Endothelial cell of umbilical vein (primary cell): ENCODE results near the gene ABCC10. TPM values are rescaled to one million over a fixed set of nuclear protein-coding genes. Genes with fewer than 3 reads are reported as not detected.

Source experiments
- BruUV-seq: library from RNA; stranded (reverse); fragments of 400-500 nt; replicated peaks from 2 replicates; lab custom pipeline; 2021; lab: Mats Ljungman, UMichigan
- CTCF ChIA-PET: fragments of 300-600, 350-600 bp; sonication (Branson Sonifier 250); formaldehyde crosslinking; loops from one replicate; lab custom pipeline; 2021; ENCODE audit warnings: antibody characterized with exemption, inconsistent platforms; lab: Charles Lee
- POLR2A ChIA-PET: fragments of 300-600, 350-600 bp; sonication (Branson Sonifier 250); formaldehyde crosslinking; loops from one replicate; lab custom pipeline; 2021; ENCODE audit warnings: antibody characterized with exemption, inconsistent platforms; lab: Charles Lee
- DNase-seq: peaks from one replicate; pipeline ENCODE4 v3.0.0-alpha.2; 2011; ENCODE audit warnings: low read depth, low spot score
- FAIRE-seq: peaks from 2 replicates; lab custom pipeline; 2011; peaks lifted over from hg19 to GRCh38; lab: Jason Lieb, UNC
- H2AFZ ChIP-seq: 2 replicates; pipeline ENCODE4 v1.6.0; 2012; ENCODE audit warnings: low read depth, low read length, control low read depth, inconsistent platforms
- H3K27ac ChIP-seq: 2 replicates; pipeline ENCODE4 v1.5.1; 2011; ENCODE audit warnings: low read depth, mild to moderate bottlenecking, control low read depth, low read length, moderate library complexity; ENCODE audit not compliant: insufficient read depth
- H3K27me3 ChIP-seq, 2 experiments: 2 replicates each; pipeline versions ENCODE4 v1.6.0 to v1.6.1; 2011; ENCODE audit warnings: low read length in 2 of 2, mixed read lengths in 1 of 2; ENCODE audit not compliant: control insufficient read depth in 2 of 2, insufficient read depth in 2 of 2
- H3K36me3 ChIP-seq, 2 experiments: 2 replicates in 1 of 2; 3 replicates in 1 of 2; pipeline ENCODE4 v1.5.1; 2011; ENCODE audit warnings: low read length in 2 of 2, mild to moderate bottlenecking in 1 of 2, moderate library complexity in 1 of 2; ENCODE audit not compliant: control insufficient read depth in 2 of 2, insufficient read depth in 2 of 2; ENCODE audit errors: extremely low read depth in 1 of 2
- H3K4me1 ChIP-seq: 3 replicates; pipeline ENCODE4 v1.5.1; 2011; ENCODE audit warnings: mild to moderate bottlenecking, low read length; ENCODE audit not compliant: control insufficient read depth, insufficient read depth; ENCODE audit errors: extremely low read depth
- H3K4me2 ChIP-seq: 2 replicates; pipeline ENCODE4 v1.6.1; 2011; ENCODE audit warnings: low read length, control low read depth, mixed read lengths; ENCODE audit not compliant: insufficient read depth
- H3K4me3 ChIP-seq, 3 experiments: fragments of 200-600 bp in 1 of 3; sonication (generic), shearing (Covaris generic) in 1 of 3; replicated peaks in 1 of 3; 2 replicates each; pipeline ENCODE4 v1.5.1; 2011 to 2016; ENCODE audit warnings: control low read depth in 3 of 3, low read length in 3 of 3, mild to moderate bottlenecking in 2 of 3, inconsistent platforms in 1 of 3, low read depth in 1 of 3, moderate library complexity in 1 of 3; ENCODE audit not compliant: insufficient read depth in 1 of 3
- H3K79me2 ChIP-seq: 2 replicates; pipeline ENCODE4 v1.6.0; 2012; ENCODE audit warnings: low read length, inconsistent platforms; ENCODE audit not compliant: control insufficient read depth, insufficient read depth
- H3K9ac ChIP-seq: replicated peaks from 2 replicates; pipeline ENCODE3; 2011; ENCODE audit warnings: low read length, control low read depth; ENCODE audit not compliant: insufficient read depth; ENCODE audit errors: extremely low read depth
- H3K9me1 ChIP-seq: replicated peaks from 3 replicates; pipeline ENCODE4 v1.6.0; 2011; ENCODE audit warnings: mild to moderate bottlenecking, low read length; ENCODE audit not compliant: control insufficient read depth, insufficient read depth; ENCODE audit errors: extremely low read depth
- H3K9me3 ChIP-seq: replicated peaks from 2 replicates; pipeline ENCODE4 v1.5.1; 2012; ENCODE audit warnings: low read length, inconsistent platforms; ENCODE audit not compliant: control insufficient read depth, insufficient read depth
- H4K20me1 ChIP-seq: replicated peaks from 2 replicates; pipeline ENCODE3; 2011; ENCODE audit warnings: mild to moderate bottlenecking, low read length; ENCODE audit not compliant: control insufficient read depth, insufficient read depth; ENCODE audit errors: extremely low read depth
- EZH2 ChIP-seq: IDR thresholded peaks from 2 replicates; pipeline ENCODE4 v1.6.1; 2012; ENCODE audit warnings: borderline replicate concordance, low read depth, mild to moderate bottlenecking, moderate library complexity, low read length, inconsistent platforms; ENCODE audit not compliant: severe bottlenecking
- FOS ChIP-seq: IDR thresholded peaks from 2 replicates; pipeline ENCODE4 v1.6.1; 2011; ENCODE audit warnings: mild to moderate bottlenecking, low read length, moderate library complexity, borderline replicate concordance; ENCODE audit not compliant: insufficient read depth
- GATA2 ChIP-seq: IDR thresholded peaks from 2 replicates; pipeline ENCODE4 v1.7.0; 2011; ENCODE audit warnings: low read depth, mild to moderate bottlenecking, moderate library complexity, mixed read lengths, low read length; ENCODE audit not compliant: insufficient read length, insufficient read depth
- JUN ChIP-seq: IDR thresholded peaks from 2 replicates; pipeline ENCODE4 v1.6.1; 2011; ENCODE audit warnings: borderline replicate concordance, low read depth; ENCODE audit not compliant: insufficient read length, insufficient read depth
- MYC ChIP-seq: IDR thresholded peaks from one replicate; pipeline ENCODE4 v1.6.1; 2011; ENCODE audit warnings: mild to moderate bottlenecking, low read depth, low read length
- POLR2A ChIP-seq: IDR thresholded peaks from 2 replicates; pipeline ENCODE4 v1.6.1; 2012; ENCODE audit warnings: low read depth, mild to moderate bottlenecking, control low read depth, low read length
- POLR2AphosphoS5 ChIP-seq: IDR thresholded peaks from 2 replicates; pipeline ENCODE4 v1.6.1; 2012; ENCODE audit warnings: low read depth, mild to moderate bottlenecking, control low read depth, low read length, moderate library complexity; ENCODE audit not compliant: insufficient read depth
- dilution Hi-C: fragments of 300-500 bp; cut with MboI; formaldehyde crosslinking; loops from one replicate; pipeline ENCODE4 v1.15.0; 2019; ENCODE audit warnings: low sequenced_read_pairs; ENCODE audit not compliant: extremely low pct_ligation_motif_present
- intact Hi-C: fragments of 100-400 bp; cut with micrococcal nuclease; formaldehyde crosslinking; loops from one replicate; pipeline ENCODE4 v1.10.0; 2022
- polyA plus RNA-seq, 4 experiments: library from polyadenylated mRNA; depleted of rRNA in 3 of 4; stranded (reverse) in 3 of 4; unstranded in 1 of 4; fragments of >200 nt; gene quantifications; 2 replicates each; pipeline versions ENCODE4 v1.2.1 to v1.2.3, GENCODE V29; 2011 to 2012; ENCODE audit warnings: missing spikeins in 1 of 4
- total RNA-seq: library from RNA; stranded (reverse); gene quantifications from 2 replicates; pipeline ENCODE4 v1.2.3, GENCODE V29; 2021
- TF ChIP-seq, protein P1 (sequence below): IDR thresholded peaks from 2 replicates; pipeline ENCODE4 v1.6.1; 2011; ENCODE audit not compliant: insufficient read depth, insufficient read length
- TF ChIP-seq, protein P2 (sequence below), 2 donors: IDR thresholded peaks; 1 replicate in 1 of 2; 2 replicates in 1 of 2; pipeline ENCODE4 v1.5.1; 2011; ENCODE audit warnings: low read length in 2 of 2, mild to moderate bottlenecking in 2 of 2, moderate library complexity in 2 of 2, control low read depth in 1 of 2, inconsistent platforms in 1 of 2, low read depth in 1 of 2; ENCODE audit not compliant: insufficient read depth in 1 of 2; ENCODE audit errors: extremely low read depth in 1 of 2

ABCC10 gene
- total and polyA plus RNA-seq, 2 donors (not counting 3 experiments of a cell fraction or from before 2014, with no cell fraction given): 29.2 to 37.9 TPM

DNA sequence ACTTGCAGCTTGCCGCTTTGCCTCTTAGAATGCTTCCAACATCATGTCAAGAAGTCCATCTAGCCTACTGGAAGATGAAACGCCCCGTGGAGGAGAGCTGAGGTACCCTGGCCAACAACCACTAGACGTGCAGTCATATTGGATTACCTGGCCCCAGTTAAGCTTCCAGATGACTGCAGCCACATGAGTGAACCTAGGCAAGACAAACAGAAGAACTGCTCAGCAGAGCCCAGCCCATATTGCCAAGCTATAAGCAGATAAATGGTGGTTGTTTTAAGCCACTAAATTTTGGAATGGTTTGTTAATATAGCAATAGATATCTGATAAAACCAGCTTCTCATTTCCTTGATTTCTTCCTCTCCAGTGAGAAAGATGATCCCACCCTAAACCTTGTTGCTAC, 32.7 kb downstream of the ABCC10 start:
- no peak for DNase-seq
- Histone ChIP-seq H2AFZ (no peak overlapping the region), H3K27ac (no peak overlapping the region), H3K79me2 (no peaks in the 10 kb centered on the region), H3K9me1 (no peaks in the 10 kb centered on the region), H3K9ac (no peak overlapping the region), H3K4me3 (no peak overlapping the region), H4K20me1 (no peaks in the 10 kb centered on the region), H3K36me3 (no peaks in the 10 kb centered on the region), H3K4me2 (no peak overlapping the region), H3K27me3 (peaks cover 15 to 35% of the 10 kb centered on the region in 2 experiments), H3K9me3 (no peaks in the 10 kb centered on the region), H3K4me1 (peaks cover 4% of the 10 kb centered on the region)
- CTCF ChIA-PET: interaction anchor here (0.7 to 21.3 kb wide), 3 partner anchors 23 to 41 kb away, joined by 3 to 289 read pairs (median 3); partner anchors contain the start of gene LRRC73
- BruUV-seq: no TSS peak
- intact Hi-C loops: no loop called here
- dilution Hi-C loops: no loop called here
- no peak for FAIRE-seq
- no peak for TF ChIP-seq FOS
- TF ChIP-seq, protein P1, sequence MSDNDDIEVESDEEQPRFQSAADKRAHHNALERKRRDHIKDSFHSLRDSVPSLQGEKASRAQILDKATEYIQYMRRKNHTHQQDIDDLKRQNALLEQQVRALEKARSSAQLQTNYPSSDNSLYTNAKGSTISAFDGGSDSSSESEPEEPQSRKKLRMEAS: no peak
- no peak for TF ChIP-seq POLR2A
- TF ChIP-seq, protein P2, sequence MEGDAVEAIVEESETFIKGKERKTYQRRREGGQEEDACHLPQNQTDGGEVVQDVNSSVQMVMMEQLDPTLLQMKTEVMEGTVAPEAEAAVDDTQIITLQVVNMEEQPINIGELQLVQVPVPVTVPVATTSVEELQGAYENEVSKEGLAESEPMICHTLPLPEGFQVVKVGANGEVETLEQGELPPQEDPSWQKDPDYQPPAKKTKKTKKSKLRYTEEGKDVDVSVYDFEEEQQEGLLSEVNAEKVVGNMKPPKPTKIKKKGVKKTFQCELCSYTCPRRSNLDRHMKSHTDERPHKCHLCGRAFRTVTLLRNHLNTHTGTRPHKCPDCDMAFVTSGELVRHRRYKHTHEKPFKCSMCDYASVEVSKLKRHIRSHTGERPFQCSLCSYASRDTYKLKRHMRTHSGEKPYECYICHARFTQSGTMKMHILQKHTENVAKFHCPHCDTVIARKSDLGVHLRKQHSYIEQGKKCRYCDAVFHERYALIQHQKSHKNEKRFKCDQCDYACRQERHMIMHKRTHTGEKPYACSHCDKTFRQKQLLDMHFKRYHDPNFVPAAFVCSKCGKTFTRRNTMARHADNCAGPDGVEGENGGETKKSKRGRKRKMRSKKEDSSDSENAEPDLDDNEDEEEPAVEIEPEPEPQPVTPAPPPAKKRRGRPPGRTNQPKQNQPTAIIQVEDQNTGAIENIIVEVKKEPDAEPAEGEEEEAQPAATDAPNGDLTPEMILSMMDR (IDR thresholded peaks at IDR 0.05; ENCODE audit: extremely low read depth in 1 of 2, insufficient read depth in 1 of 2, low read depth in 1 of 2, low read length in 2 of 2): no peak
- no peak for TF ChIP-seq MYC
- TF ChIP-seq EZH2: no peak
- no peak for TF ChIP-seq JUN
- no peak for TF ChIP-seq GATA2
- no peak for TF ChIP-seq POLR2AphosphoS5
- POLR2A ChIA-PET: no interaction called here
